ENCODE results near the gene KLC3. TPM values are rescaled to one million over a fixed set of nuclear protein-coding genes. Genes with fewer than 3 reads are reported as not detected.
"Not testable (repeated sequence)": the region's sequence is repeated elsewhere in the genome, so short reads cannot be mapped to it uniquely, and the experiment has no call there.

Gene KLC3
- total RNA-seq, 1 experiment from 2014 or later = not detected

DNA sequence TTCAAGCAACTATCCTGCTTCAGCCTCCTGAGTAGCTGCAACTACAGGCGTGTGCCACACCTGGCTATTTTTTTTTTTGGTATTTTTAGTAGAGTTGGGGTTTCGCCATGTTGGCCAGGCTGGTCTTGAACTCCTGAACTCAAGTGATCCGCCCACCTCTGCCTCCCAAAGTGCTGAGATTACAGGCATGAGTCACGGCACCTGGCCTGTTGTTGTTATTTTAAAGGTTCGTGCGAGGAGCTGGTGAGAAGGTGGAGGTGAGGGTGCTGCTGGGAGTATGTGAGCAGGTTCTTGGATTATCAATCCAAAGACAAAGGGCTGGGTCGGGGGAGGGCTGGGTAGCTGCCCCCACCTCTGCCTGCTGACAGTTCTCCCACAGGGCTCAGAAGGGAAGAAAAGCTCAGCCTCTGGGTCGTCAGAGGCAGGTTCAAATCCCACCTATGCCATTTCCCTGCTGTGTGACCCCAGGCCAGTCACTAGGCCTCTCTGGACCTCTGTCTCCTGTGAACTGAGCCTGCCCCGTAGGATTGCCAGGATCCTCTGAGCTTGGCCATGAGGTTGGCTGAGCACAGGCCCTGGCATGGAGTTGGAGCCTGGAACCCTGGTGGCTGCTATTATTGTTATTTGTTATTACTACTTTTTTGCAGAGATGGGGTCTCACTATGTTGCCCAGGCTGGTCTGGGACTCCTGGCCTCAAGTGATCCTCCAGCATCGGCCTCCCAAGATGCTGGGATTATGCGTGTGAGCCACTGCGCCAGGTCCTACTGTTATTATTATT lies 19.4 kb upstream of the KLC3 start:
- DNase-seq (ENCODE audit: low spot score) = no peak

DNA sequence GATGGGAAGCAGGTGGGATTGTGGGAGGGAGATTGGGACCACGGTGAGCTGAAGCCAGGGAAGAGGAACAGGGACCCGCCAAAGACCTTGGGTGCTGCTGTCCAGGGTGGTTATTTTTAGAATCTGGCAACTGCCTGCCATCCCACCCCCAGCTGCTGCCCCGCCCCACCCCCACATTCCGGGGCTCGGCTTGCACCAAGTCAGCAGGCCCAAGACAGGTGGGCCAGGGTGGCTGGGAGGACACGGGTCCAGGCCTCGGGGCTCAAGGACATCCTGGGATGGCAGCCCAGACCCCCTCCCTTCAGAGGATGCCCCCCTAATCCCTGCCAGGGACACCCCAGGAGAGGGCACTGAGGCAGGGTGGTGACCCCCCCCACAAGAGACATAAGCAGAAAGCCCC lies 18.7 kb upstream of the KLC3 start:
- no peak for DNase-seq (ENCODE audit: low spot score)

DNA sequence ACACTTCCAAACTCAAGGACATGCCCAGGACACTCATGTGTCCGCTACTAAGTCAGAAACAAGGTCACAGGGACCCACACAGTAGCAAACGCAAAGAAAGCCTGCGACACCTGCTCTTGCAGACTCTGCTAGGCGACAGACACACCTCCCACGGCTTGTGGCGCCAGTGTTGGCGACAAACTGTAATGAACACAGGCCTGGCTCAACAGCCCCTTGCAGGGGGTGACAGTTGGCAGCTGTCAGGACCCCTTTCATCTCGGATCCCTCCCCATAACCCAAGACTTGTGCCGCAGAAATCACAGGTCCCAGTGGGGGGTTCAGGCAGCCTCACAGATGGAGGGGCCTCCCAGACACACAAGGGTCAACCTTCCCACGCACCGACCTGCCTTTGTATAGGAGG lies 18.2 kb upstream of the KLC3 start:
- DNase-seq (ENCODE audit: low spot score) = no peak

DNA sequence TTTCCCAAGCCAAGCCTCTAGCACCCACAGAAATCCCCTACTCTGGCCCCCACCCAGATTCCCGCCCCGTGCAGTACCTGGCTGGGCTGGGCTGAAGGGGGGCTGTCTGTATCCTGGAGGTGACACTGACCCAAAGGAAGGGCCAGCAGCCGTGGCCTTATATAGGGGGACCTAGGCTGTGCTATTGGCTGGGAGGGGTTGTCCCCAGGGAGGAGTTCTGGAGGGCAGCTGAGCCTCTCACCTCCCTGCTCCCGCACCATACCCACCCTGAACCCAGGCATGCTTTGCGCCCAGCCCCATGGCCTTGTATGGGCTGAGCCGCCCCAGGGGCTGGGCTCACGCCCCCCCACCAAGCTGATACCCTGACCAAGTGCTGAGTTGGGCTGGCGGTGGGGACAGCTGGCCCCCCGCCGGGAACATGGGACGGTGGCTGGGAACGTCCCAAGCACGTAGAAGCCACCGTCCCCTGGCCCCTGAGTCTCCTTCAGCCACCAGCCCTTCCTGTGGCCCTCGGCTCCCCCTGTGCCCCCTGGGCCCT lies 17.7 kb upstream of the KLC3 start, which contains the start of gene CKM:
Gene CKM, minus strand, starts transcription at position 132 of the 538 bp plus-strand sequence. CDS start 3,162 bp downstream, outside the sequence.
- DNase-seq (ENCODE audit: low spot score) = no peak

DNA sequence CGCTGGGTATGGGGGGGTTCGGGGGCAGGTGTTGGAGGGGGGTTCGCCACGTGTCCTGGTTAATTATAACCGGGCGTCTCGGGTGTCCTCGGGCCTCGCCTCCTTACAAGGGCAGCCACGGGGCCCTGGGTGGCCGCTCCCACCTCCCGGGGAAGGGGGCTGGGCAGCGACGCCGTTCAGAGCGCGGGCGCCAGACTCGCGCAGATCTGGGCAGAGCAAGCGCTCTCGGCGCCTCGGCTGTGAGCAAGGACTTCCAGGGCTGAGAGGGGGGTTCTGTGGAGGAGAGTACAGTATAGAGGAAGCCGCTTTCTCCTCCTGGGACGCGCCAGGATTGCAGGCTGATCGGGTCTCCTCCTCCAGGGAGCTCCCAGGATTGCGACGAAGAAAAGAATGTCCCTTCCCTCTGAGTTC lies 16.9 kb upstream of the KLC3 start:
- no peak for DNase-seq (ENCODE audit: low spot score)

DNA sequence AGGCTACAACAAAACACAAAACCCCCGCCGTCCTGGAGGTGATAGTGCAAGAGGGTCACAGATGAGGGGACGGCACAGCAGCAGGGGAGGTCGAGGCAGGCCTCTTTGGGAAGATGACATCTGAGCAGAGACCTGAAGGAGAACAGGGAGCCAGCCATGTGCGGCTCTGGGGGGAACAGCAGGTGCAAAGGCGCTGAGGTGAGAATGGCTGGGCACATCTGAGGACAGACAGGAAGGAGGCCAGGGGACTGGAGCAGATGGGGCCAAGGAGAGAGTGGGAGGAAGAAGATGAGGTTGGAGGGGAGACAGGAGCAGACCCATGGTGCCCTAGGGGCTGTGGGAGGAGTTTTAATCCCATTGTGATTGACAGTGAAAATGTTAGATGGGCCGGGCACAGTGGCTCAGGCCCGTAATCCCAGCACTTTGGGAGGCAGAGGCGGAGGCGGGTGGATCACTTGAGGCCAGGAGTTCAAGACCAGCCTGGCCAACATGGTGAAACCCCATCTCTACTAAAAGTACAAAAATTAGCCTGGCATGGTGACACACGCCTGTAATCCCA lies 16.1 kb upstream of the KLC3 start:
- DNase-seq (ENCODE audit: low spot score) = no peak

DNA sequence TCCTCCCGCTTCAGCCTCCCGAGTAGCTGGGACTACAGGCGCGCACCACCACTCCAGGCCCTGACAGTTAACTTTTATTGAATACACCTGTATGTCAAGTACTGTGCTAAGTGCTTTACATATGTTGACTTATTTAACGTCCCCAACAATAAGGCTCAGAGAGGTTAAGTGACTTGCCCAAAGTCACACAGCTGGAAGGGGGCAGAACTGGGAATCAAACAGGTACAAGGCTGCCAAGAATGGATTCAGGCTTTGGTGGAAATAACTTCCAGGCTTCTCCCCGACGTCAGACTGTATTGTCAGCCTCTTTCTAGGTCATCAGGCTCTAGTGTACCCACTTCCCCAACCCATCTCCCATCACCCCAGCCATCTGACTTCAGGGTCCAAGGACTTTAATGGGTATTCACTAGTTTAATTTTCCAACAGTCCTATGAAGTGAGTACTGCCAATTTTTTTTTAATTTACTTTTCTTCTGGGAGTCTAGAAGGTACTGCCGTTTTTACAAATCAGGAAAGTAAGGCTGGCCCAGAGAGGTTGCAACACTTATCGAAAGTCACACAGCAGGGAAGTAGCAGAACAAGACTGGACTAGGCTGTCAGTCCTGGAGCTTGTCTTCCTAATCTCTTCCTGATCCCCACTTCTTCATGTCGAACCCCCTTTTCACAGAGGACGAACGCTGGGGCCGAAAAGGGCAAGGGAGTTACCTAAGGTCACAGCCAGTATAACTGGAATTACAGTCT lies 13.0 kb upstream of the KLC3 start:
- DNase-seq (ENCODE audit: low spot score) = no peak

DNA sequence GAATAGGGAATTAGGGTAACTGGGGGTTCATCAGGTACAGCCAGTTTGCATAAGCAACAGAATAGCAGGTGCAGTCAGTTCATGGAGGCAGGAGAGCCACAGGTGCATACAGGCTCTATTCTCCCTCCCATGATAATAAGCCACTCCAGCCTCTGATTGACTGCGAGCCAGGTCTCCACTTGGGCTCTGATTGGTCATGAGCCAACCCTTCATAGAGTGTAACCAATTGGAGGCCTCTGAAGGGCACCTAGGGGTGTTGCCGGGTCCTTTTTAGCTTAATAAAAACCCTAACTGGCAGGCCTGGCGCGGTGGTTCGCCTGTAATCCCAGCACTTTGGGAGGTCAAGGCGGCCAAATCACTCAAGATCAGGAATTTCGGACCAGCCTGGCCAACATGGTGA lies 9.1 kb upstream of the KLC3 start:
- DNase-seq (ENCODE audit: low spot score) = no peak

DNA sequence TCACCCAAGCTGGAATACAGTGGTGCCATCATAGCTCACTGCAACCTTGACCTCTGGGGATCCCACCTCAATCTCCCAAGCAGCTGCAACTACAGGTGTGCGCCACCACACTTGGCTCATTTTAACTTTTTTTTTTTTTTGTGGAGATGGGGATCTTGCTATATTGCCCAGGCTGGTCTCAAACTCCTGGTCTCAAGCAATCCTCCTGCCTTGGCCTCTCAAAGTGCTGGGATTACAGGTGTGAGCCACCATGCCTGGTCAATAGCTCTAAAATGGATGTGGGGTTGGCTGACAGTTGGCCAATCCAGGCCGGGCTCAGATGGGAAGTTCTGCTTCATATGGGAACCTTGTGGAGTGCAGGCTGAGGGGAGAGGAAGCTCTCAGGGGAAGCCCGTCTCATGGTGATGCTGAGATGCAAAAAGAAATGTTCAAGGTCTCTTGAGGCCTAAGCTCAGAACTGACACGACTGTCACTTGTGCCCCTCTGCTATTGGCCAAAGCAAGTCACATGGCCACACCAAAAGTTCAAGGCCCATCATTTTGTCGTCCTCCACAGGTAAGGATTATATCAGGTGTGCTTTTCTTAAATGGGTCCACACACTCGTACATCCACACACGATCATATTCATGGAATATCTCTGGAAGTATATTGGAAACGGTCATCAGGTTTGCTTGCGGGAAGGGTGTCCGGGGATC lies 6.8 kb upstream of the KLC3 start:
- no peak for DNase-seq (ENCODE audit: low spot score)

DNA sequence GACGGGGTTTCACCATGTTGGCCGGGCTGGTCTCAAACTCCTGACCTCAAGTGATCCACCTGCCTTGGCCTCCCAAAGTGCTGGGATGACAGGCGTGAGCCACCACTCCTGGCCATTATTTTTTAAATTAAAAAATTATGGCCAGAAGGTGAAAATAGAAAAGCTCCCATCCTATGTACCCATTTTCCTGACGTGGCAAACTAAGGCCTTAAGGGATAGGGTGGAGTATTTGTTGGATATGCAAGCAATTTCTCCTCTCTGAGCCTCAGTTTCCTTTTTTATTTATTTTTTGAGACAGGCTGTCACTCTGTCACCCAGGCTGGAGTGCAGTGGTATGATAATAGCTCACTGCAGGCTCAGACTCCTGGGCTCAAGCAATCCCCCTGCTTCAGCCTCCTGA lies 5.7 kb upstream of the KLC3 start:
- DNase-seq (ENCODE audit: low spot score) = not testable (repeated sequence)

DNA sequence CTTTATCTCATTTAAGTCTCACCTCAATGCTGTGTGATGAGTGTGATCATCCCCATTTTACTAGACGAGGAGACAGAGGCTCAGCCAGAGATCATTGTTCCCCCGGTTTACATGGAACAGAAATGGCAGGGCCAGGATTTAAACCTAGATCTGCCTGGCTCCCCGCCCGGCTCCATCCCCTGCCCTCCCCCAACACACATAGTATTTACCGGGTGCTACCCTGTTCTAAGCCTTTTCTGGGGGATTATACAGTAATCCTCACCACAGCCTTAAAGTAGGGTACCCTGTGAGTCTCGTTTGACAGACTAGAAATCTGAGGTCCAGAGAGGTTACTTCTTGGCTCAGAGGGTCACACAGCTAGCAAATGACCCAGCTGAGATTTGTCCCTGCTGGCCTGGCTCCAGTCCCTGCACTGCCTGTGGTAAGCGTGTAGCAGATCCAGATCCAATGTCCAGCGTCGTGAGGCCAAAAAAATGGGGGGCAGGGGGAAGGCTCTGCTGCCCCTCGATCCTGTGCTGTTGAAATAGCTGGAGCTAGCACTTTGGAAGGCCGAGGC lies 3.8 kb upstream of the KLC3 start:
- DNase-seq (ENCODE audit: low spot score) = no peak

DNA sequence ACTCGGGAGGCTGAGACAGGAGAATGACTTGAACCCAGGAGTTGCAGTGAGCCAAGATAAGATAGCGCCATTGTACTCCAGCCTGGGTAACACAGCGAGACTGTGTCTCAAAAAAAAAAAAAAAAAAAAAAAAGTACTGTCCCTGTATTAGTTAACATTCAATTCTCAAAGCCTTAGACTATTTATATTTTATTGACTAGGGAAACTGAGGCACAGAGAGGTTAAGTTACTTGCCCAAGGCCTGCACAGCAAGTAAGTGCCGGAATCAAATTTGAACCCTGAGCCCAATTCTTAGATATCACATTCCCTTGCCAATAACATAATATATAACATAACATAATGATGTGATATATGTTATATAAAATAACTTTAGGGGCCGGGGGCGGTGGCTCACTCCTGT lies 921 bp upstream of the KLC3 start:
- DNase-seq (ENCODE audit: low spot score) = no peak

DNA sequence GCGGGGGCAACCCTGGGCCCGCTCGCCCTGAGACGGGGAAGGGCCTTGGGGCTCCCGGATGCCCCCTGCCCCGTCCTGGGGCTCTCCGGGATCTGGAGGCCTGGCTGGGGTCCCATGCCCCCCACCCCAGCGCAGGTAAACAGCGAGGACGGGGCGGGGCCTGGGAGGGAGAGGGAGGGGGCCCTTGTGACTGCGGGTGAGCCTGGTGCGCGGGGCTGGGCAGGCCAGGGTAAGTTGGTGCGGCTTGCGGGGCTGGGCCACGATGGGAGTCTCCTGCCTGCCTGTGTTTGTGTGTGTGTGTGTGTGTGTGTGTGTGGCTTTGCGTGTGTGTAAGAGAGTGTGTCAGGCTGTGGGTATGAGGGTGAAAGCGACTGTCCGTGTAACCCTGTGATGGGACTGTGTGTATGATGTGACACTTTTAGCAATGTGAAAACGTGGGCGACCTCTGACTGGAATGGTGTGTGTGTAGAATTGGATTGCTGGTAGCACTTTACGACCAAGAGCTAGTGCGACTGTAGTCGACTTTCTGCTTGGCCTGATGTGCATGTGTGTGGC lies 426 bp downstream of the KLC3 start:
- DNase-seq (ENCODE audit: low spot score) = no peak

DNA sequence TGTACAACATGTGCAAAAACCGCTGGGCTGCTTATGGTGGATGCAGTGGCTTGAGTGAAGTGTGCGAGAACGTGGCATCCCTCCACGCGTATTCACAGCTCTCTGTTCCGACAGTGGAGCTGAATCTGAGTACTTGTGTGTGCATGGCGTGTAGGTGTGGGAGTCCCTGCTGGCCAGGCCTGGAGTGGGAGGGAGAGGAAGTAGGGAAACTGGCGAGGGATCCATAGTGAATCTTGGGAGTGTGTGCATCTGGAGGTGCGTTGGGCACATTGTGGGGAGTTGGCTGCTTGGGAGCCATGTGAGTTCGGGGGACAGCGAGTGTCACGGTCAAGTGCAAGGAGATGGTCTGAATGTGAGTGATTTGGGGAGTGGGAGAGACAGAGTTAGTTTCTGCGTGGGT lies 2.4 kb downstream of the KLC3 start:
- DNase-seq (ENCODE audit: low spot score) = no peak

DNA sequence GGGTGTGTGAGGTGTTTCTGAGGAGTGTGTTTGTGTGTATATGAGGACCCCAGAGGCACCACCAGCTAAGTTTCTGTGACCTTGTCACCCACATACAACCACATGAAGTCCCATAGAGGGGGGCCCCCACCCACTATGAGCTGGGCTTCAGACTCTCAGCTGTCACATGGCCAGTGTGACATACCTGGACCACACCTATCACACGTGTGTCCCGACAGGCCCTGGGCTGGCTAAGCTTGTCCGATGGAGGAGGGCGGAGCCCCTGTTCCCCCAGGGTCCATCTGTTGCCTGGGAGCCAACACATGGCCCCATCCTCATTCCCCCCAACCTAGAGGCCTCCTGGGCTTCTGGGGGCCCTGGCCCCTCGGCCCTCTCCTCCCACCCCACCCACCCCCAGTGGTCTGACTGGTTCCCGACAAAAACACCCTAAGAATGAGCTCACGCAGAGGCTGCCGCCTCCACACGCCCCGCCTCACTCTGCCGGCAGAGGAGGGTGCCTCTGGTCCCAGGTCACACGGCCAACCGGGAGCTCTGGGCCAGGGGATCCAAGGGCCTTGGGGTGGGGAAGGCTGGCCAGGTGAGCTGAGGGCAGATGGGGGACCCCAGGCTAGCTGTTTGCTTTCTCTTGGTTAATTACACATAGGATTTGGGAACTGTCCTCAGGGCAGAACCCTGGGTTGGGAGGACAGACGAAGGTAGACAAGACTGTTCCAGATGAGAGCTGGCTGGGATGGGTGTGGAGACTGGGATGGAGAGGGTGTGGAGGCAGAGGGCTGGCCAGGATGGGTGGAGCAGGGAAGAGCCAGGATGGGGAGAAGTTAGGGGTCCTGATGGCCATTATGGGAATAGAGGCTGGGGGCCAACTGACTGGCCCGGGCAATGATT lies 4.3 kb downstream of the KLC3 start:
- DNase-seq (ENCODE audit: low spot score) = no peak

DNA sequence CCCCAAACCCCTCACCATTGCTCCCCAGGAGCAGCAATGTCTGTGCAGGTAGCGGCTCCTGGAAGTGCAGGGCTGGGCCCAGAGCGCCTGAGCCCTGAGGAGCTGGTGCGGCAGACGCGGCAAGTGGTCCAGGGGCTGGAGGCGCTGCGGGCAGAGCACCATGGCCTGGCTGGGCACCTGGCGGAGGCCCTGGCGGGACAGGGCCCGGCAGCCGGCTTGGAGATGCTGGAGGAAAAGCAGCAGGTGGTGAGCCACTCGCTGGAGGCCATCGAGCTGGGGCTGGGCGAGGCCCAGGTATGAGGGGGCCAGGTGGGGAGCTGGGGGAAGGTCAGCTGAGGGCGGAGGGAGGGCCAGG lies 4.9 kb downstream of the KLC3 start:
- DNase-seq (ENCODE audit: low spot score) = no peak

DNA sequence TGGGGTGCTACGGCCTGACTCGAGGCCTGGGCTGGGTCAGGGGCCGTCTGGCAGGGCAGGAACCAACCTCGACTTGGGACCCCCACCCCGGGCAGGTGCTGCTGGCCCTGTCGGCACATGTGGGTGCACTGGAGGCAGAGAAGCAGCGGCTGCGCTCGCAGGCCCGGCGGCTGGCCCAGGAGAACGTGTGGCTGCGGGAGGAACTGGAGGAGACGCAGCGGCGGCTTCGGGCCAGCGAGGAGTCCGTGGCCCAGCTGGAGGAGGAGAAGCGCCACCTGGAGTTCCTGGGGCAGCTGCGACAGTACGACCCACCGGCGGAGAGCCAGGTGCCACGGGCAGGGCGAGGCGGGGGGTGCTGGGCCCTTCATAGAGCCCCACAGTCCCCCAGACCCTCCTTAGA lies 5.9 kb downstream of the KLC3 start:
- DNase-seq (ENCODE audit: low spot score) = no peak

DNA sequence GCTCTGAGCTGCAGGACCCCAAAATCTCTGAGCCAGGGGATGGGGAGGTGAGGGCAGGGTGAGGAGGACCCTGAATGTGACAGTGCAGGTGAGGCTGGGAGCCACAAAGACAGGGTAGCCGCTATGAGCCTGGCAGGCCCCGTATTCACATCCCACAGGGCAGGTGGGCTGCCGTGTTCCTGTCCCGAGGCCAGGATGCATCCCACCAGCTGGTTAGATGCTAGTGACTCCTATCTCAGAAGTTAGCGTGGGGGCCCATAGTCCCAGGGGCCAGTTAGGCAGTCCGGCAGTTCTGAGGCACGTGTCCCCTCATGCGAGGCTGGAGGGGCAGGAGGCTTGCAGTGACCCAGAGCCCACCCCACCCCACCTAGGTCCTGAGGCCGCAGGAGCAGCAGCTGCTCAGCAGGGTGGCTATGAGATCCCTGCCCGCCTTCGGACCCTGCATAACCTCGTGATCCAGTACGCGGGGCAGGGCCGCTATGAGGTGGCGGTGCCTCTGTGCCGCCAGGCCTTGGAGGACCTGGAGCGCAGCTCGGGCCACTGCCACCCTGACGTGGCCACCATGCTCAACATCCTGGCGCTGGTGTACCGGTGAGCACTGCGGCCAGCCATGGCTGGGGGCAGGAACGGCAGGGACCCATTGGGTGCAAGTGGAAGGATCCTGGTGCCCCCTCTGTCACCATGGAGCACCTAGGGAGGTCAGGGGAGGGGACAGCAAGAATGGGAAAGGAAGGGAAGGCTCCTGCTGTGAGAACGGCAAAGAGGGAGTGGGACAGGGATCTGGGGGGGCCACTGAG lies 7.2 kb downstream of the KLC3 start:
- no peak for DNase-seq (ENCODE audit: low spot score)

DNA sequence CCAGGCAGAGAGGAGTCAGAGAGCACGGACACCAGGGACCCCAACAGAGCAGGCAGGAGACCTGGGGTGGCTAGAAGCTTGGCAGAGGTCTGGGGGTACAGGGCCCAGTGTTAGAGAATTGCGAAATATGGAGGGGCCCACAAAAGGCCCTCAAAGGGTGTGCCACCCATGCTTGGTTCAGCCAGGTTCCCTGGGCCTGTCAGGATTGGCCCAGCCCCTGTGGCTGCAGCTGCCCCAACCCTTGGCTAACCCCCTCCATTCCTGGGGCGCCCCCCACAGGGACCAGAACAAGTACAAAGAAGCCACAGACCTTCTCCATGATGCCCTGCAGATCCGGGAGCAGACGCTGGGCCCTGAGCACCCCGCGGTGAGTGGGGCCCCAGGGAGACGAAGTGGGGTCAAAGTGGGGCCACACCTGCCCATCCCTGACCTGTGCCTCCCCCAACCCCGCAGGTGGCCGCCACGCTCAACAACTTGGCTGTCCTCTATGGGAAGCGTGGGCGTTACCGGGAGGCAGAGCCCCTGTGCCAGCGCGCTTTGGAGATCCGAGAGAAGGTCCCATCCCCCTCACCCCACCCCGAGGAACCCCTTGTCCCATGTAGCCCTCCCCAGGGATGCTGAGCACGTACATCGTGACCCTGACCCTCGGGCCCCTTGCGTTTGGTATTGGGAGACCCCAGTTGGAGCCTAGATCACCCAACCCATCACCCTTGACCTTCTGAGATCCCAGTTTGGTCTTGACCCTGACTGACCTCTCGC lies 8.0 kb downstream of the KLC3 start:
- DNase-seq (ENCODE audit: low spot score) = no peak
